OCI-M2 (cell line): ENCODE measurements around the gene SLC8B1.

ENCODE experiments used
- DNase-seq: peaks from one replicate; lab custom pipeline; 2025; ENCODE audit not compliant: unreplicated experiment; lab: John Stamatoyannopoulos, UW

SLC8B1 gene

DNA sequence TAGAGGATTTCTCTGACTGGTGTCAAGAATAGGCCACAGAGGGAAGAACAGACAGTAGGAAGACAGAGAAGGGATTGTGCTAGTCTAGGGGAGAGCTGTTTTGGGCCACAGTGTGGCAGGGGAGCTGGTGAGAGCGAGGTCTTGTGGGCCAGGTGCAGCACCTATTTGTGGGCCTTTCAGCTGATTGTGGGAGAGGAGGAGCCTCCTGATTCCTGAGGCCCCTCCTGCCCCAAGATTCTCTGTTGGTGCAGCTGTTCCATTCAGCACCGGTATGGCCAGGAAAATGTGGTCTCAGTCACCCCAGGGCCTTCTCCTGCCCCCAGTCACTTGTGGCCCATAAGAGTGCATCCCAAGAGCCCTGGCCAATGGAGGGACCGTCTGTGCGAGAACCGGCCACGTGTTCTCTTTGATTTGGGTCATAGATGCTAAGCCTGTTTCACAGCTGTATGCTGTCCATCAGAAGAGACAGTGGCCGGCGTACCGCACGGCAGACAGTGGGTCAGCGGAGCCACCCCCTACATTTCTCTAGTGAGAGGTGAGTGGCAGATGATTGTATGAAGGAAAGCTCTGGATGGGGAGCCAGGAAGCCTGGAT, 86.0 kb downstream of the SLC8B1 start:
- DNase-seq, result no peak
